ENCODE measurements around the gene KRT1. TPM values are rescaled to one million over a fixed set of nuclear protein-coding genes. Genes with fewer than 3 reads are reported as not detected.

The KRT1 gene
- total and polyA plus RNA-seq, 10 of the 15 experiments (the other 5 are each of a cell fraction or from before 2014, with no cell fraction given): not detected

- TF ChIP-seq ZBTB40 (IDR thresholded peaks at IDR 0.05; ENCODE audit: borderline replicate concordance): no peak
These were observed 35.0 kb downstream of the KRT1 start (continued) for GRCh38 chr12:52645120-52645761.

- FAIRE-seq: no peak
- CTCF ChIA-PET: no interaction called here
- POLR2A ChIA-PET: no interaction called here
- TF ChIP-seq KLF5 (IDR thresholded peaks at IDR 0.05; ENCODE audit: partially characterized antibody): no peak
- no peak for TF ChIP-seq POLR2AphosphoS2 (IDR thresholded peaks at IDR 0.05; ENCODE audit: low read depth, low read length)
- no peak for TF ChIP-seq ASH2L (IDR thresholded peaks at IDR 0.05; ENCODE audit: borderline replicate concordance, low read depth)
- no peak for TF ChIP-seq RCOR1 (conservative IDR thresholded peaks at IDR 0.05; ENCODE audit: low read depth, low read length)
- no peak for TF ChIP-seq ZNF622 (IDR thresholded peaks at IDR 0.05)
- no peak for TF ChIP-seq HSF1 (IDR thresholded peaks at IDR 0.05; ENCODE audit: low read depth, low read length)
- TF ChIP-seq SRF (IDR thresholded peaks at IDR 0.05; ENCODE audit: low read depth in 2 of 2, low read length in 2 of 2): no peak
- TF ChIP-seq SMC3 (IDR thresholded peaks at IDR 0.05; ENCODE audit: borderline replicate concordance, low read length): no peak
- no peak for TF ChIP-seq NFXL1 (IDR thresholded peaks at IDR 0.05; ENCODE audit: borderline replicate concordance)
- no peak for TF ChIP-seq YY1 (IDR thresholded peaks at IDR 0.05; ENCODE audit: low read depth, low read length)
- no peak for TF ChIP-seq ZBTB40 (IDR thresholded peaks at IDR 0.05; ENCODE audit: borderline replicate concordance)
- no peak for TF ChIP-seq BACH1 (IDR thresholded peaks at IDR 0.05; ENCODE audit: borderline replicate concordance)
These were observed 36.2 kb downstream of the KRT1 start for GRCh38 chr12:52644078-52644415.

More at GRCh38 chr12:52644078-52644415, 36.2 kb downstream of the KRT1 start:
- ChIA-PET RAD21 (ENCODE audit: unreplicated experiment) (no interaction called here), SMC1A (ENCODE audit: uncharacterized antibody, unreplicated experiment) (no interaction called here)
- Histone ChIP-seq H3K4me1 (ENCODE audit: control insufficient read depth, insufficient read depth, low read length) (no peaks in the 10 kb centered on the region), H4K20me1 (ENCODE audit: control insufficient read depth, insufficient read depth) (no peaks in the 10 kb centered on the region), H2AFZ (ENCODE audit: control insufficient read depth, low read depth, low read length) (no peak overlapping the region), H3K27me3 (replicated peaks in 1 of 2; ENCODE audit: control insufficient read depth in 2 of 2, insufficient read depth in 2 of 2, low read length in 1 of 2) (peaks cover 3 to 6% of the 10 kb centered on the region in 2 experiments; a peak in 3 of 4 replicates), H3K9me3 (replicated peaks; ENCODE audit: control insufficient read depth, insufficient read depth, low read length) (no peaks in the 10 kb centered on the region), H3K36me3 (ENCODE audit: control insufficient read depth in 2 of 2, insufficient read depth in 2 of 2, low read length in 1 of 2) (no peaks in the 10 kb centered on the region), H3K79me2 (ENCODE audit: control insufficient read depth, insufficient read depth, low read length) (no peaks in the 10 kb centered on the region), H3K9ac (ENCODE audit: control insufficient read depth, insufficient read depth, low read length) (no peak overlapping the region), H3K27ac (ENCODE audit: control insufficient read depth, insufficient read depth) (no peak overlapping the region), H3K4me2 (ENCODE audit: control insufficient read depth, insufficient read depth) (no peak overlapping the region), H3K4me3 (no peak overlapping the region)
- 14% methylated on average over 6 of the region's 6 CpGs for whole genome bisulfite sequencing (ENCODE audit: insufficient coverage, insufficient replicate concordance, low lambda C conversion rate, missing lambda C conversion rate)
- intact Hi-C loops (cut with micrococcal nuclease; ENCODE audit: unreplicated experiment) (no loop called here), in situ Hi-C loops (cut with MboI) (no loop called here)
- no peak for DNase-seq (ENCODE audit: low read depth, low spot score)
- no TSS peak for BruUV-seq (replicated peaks)
- ATAC-seq: no peak

Data from GM12878 (cell line).